Endothelial cell of umbilical vein (primary cell): Measurements from ENCODE around the gene NANOS3. TPM values are rescaled to one million over a fixed set of nuclear protein-coding genes. Genes with fewer than 3 reads are reported as not detected.

ENCODE experiments used
- BruUV-seq: library from RNA; stranded (reverse); fragments of 400-500 nt; replicated peaks from 2 replicates; lab custom pipeline; 2021; lab: Mats Ljungman, UMichigan
- CTCF ChIA-PET: fragments of 300-600, 350-600 bp; sonication (Branson Sonifier 250); formaldehyde crosslinking; loops from one replicate; lab custom pipeline; 2021; ENCODE audit warnings: antibody characterized with exemption, inconsistent platforms; lab: Charles Lee
- POLR2A ChIA-PET: fragments of 300-600, 350-600 bp; sonication (Branson Sonifier 250); formaldehyde crosslinking; loops from one replicate; lab custom pipeline; 2021; ENCODE audit warnings: antibody characterized with exemption, inconsistent platforms; lab: Charles Lee
- DNase-seq: peaks from one replicate; pipeline ENCODE4 v3.0.0-alpha.2; 2011; ENCODE audit warnings: low read depth, low spot score
- FAIRE-seq: peaks from 2 replicates; lab custom pipeline; 2011; peaks lifted over from hg19 to GRCh38; lab: Jason Lieb, UNC
- H2AFZ ChIP-seq: 2 replicates; pipeline ENCODE4 v1.6.0; 2012; ENCODE audit warnings: low read depth, low read length, control low read depth, inconsistent platforms
- H3K27ac ChIP-seq: 2 replicates; pipeline ENCODE4 v1.5.1; 2011; ENCODE audit warnings: low read depth, mild to moderate bottlenecking, control low read depth, low read length, moderate library complexity; ENCODE audit not compliant: insufficient read depth
- H3K27me3 ChIP-seq, 2 experiments: 2 replicates each; pipeline versions ENCODE4 v1.6.0 to v1.6.1; 2011; ENCODE audit warnings: low read length in 2 of 2, mixed read lengths in 1 of 2; ENCODE audit not compliant: control insufficient read depth in 2 of 2, insufficient read depth in 2 of 2
- H3K36me3 ChIP-seq, 2 experiments: 2 replicates in 1 of 2; 3 replicates in 1 of 2; pipeline ENCODE4 v1.5.1; 2011; ENCODE audit warnings: low read length in 2 of 2, mild to moderate bottlenecking in 1 of 2, moderate library complexity in 1 of 2; ENCODE audit not compliant: control insufficient read depth in 2 of 2, insufficient read depth in 2 of 2; ENCODE audit errors: extremely low read depth in 1 of 2
- H3K4me1 ChIP-seq: 3 replicates; pipeline ENCODE4 v1.5.1; 2011; ENCODE audit warnings: mild to moderate bottlenecking, low read length; ENCODE audit not compliant: control insufficient read depth, insufficient read depth; ENCODE audit errors: extremely low read depth
- H3K4me2 ChIP-seq: 2 replicates; pipeline ENCODE4 v1.6.1; 2011; ENCODE audit warnings: low read length, control low read depth, mixed read lengths; ENCODE audit not compliant: insufficient read depth
- H3K4me3 ChIP-seq, 3 experiments: fragments of 200-600 bp in 1 of 3; sonication (generic), shearing (Covaris generic) in 1 of 3; replicated peaks in 1 of 3; 2 replicates each; pipeline ENCODE4 v1.5.1; 2011 to 2016; ENCODE audit warnings: control low read depth in 3 of 3, low read length in 3 of 3, mild to moderate bottlenecking in 2 of 3, inconsistent platforms in 1 of 3, low read depth in 1 of 3, moderate library complexity in 1 of 3; ENCODE audit not compliant: insufficient read depth in 1 of 3
- H3K79me2 ChIP-seq: 2 replicates; pipeline ENCODE4 v1.6.0; 2012; ENCODE audit warnings: low read length, inconsistent platforms; ENCODE audit not compliant: control insufficient read depth, insufficient read depth
- H3K9ac ChIP-seq: replicated peaks from 2 replicates; pipeline ENCODE3; 2011; ENCODE audit warnings: low read length, control low read depth; ENCODE audit not compliant: insufficient read depth; ENCODE audit errors: extremely low read depth
- H3K9me1 ChIP-seq: replicated peaks from 3 replicates; pipeline ENCODE4 v1.6.0; 2011; ENCODE audit warnings: mild to moderate bottlenecking, low read length; ENCODE audit not compliant: control insufficient read depth, insufficient read depth; ENCODE audit errors: extremely low read depth
- H3K9me3 ChIP-seq: replicated peaks from 2 replicates; pipeline ENCODE4 v1.5.1; 2012; ENCODE audit warnings: low read length, inconsistent platforms; ENCODE audit not compliant: control insufficient read depth, insufficient read depth
- H4K20me1 ChIP-seq: replicated peaks from 2 replicates; pipeline ENCODE3; 2011; ENCODE audit warnings: mild to moderate bottlenecking, low read length; ENCODE audit not compliant: control insufficient read depth, insufficient read depth; ENCODE audit errors: extremely low read depth
- CTCF ChIP-seq, 2 donors: IDR thresholded peaks; 1 replicate in 1 of 2; 2 replicates in 1 of 2; pipeline ENCODE4 v1.5.1; 2011; ENCODE audit warnings: low read length in 2 of 2, mild to moderate bottlenecking in 2 of 2, moderate library complexity in 2 of 2, control low read depth in 1 of 2, inconsistent platforms in 1 of 2, low read depth in 1 of 2; ENCODE audit not compliant: insufficient read depth in 1 of 2; ENCODE audit errors: extremely low read depth in 1 of 2
- EZH2 ChIP-seq: IDR thresholded peaks from 2 replicates; pipeline ENCODE4 v1.6.1; 2012; ENCODE audit warnings: borderline replicate concordance, low read depth, mild to moderate bottlenecking, moderate library complexity, low read length, inconsistent platforms; ENCODE audit not compliant: severe bottlenecking
- FOS ChIP-seq: IDR thresholded peaks from 2 replicates; pipeline ENCODE4 v1.6.1; 2011; ENCODE audit warnings: mild to moderate bottlenecking, low read length, moderate library complexity, borderline replicate concordance; ENCODE audit not compliant: insufficient read depth
- GATA2 ChIP-seq: IDR thresholded peaks from 2 replicates; pipeline ENCODE4 v1.7.0; 2011; ENCODE audit warnings: low read depth, mild to moderate bottlenecking, moderate library complexity, mixed read lengths, low read length; ENCODE audit not compliant: insufficient read length, insufficient read depth
- JUN ChIP-seq: IDR thresholded peaks from 2 replicates; pipeline ENCODE4 v1.6.1; 2011; ENCODE audit warnings: borderline replicate concordance, low read depth; ENCODE audit not compliant: insufficient read length, insufficient read depth
- MAX ChIP-seq: IDR thresholded peaks from 2 replicates; pipeline ENCODE4 v1.6.1; 2011; ENCODE audit not compliant: insufficient read depth, insufficient read length
- MYC ChIP-seq: IDR thresholded peaks from one replicate; pipeline ENCODE4 v1.6.1; 2011; ENCODE audit warnings: mild to moderate bottlenecking, low read depth, low read length
- POLR2A ChIP-seq: IDR thresholded peaks from 2 replicates; pipeline ENCODE4 v1.6.1; 2012; ENCODE audit warnings: low read depth, mild to moderate bottlenecking, control low read depth, low read length
- POLR2AphosphoS5 ChIP-seq: IDR thresholded peaks from 2 replicates; pipeline ENCODE4 v1.6.1; 2012; ENCODE audit warnings: low read depth, mild to moderate bottlenecking, control low read depth, low read length, moderate library complexity; ENCODE audit not compliant: insufficient read depth
- dilution Hi-C: fragments of 300-500 bp; cut with MboI; formaldehyde crosslinking; loops from one replicate; pipeline ENCODE4 v1.15.0; 2019; ENCODE audit warnings: low sequenced_read_pairs; ENCODE audit not compliant: extremely low pct_ligation_motif_present
- intact Hi-C: fragments of 100-400 bp; cut with micrococcal nuclease; formaldehyde crosslinking; loops from one replicate; pipeline ENCODE4 v1.10.0; 2022
- polyA plus RNA-seq, 4 experiments: library from polyadenylated mRNA; depleted of rRNA in 3 of 4; stranded (reverse) in 3 of 4; unstranded in 1 of 4; fragments of >200 nt; gene quantifications; 2 replicates each; pipeline versions ENCODE4 v1.2.1 to v1.2.3, GENCODE V29; 2011 to 2012; ENCODE audit warnings: missing spikeins in 1 of 4
- total RNA-seq: library from RNA; stranded (reverse); gene quantifications from 2 replicates; pipeline ENCODE4 v1.2.3, GENCODE V29; 2021

NANOS3 gene
- total and polyA plus RNA-seq, 2 donors (not counting 3 experiments of a cell fraction or from before 2014, with no cell fraction given) = 1.0 to 4.4 TPM

- intact Hi-C loops (no loop called here), dilution Hi-C loops (no loop called here)
- BruUV-seq = no TSS peak
- FAIRE-seq = no peak
- ChIA-PET POLR2A (interaction anchor here (1.0 kb wide), 1 partner anchor 18 kb away, joined by 5 read pairs; no protein-coding TSS in a partner anchor), CTCF (interaction anchor here (1.2 kb wide), 1 partner anchor 18 kb away, joined by 5 read pairs; no protein-coding TSS in a partner anchor)
- Histone ChIP-seq H3K27me3 (no peaks in the 10 kb centered on the region), H3K4me2 (no peak overlapping the region), H3K4me1 (peaks cover 27% of the 10 kb centered on the region), H3K4me3 (no peak overlapping the region), H4K20me1 (no peaks in the 10 kb centered on the region), H3K27ac (peak overlapping the region; percentile 90), H3K9me1 (no peaks in the 10 kb centered on the region), H2AFZ (no peak overlapping the region), H3K36me3 (no peaks in the 10 kb centered on the region), H3K9ac (no peak overlapping the region), H3K79me2 (peaks cover 36% of the 10 kb centered on the region), H3K9me3 (no peaks in the 10 kb centered on the region)
- DNase-seq = no peak
- TF ChIP-seq JUN = no peak
- TF ChIP-seq CTCF (IDR thresholded peaks at IDR 0.05; ENCODE audit: extremely low read depth in 1 of 2, insufficient read depth in 1 of 2, low read depth in 1 of 2, low read length in 2 of 2) = no peak
- no peak for TF ChIP-seq MYC
- no peak for TF ChIP-seq FOS
- TF ChIP-seq GATA2 = no peak
- no peak for TF ChIP-seq MAX
- TF ChIP-seq POLR2A = no peak
- no peak for TF ChIP-seq EZH2
- TF ChIP-seq POLR2AphosphoS5 = no peak
Observed at GRCh38 chr19:13844130-13844631, 32.8 kb upstream of the NANOS3 start.
